Neutrophil (primary cell): Measurements from ENCODE around the gene C9orf72.

ENCODE experiments used
- H3K27ac ChIP-seq: fragments of 200-600 bp; sonication (generic); 2 replicates; pipeline ENCODE4 v1.5.1; 2016; ENCODE audit warnings: mild to moderate bottlenecking, moderate library complexity
- H3K27me3 ChIP-seq: fragments of 200-600 bp; sonication (generic); 2 replicates; pipeline ENCODE4 v1.6.0; 2016; ENCODE audit warnings: mild to moderate bottlenecking
- H3K36me3 ChIP-seq: fragments of 200-600 bp; sonication (generic); 2 replicates; pipeline ENCODE4 v1.5.1; 2017
- H3K4me1 ChIP-seq, 2 experiments: fragments of 200-600 bp in 1 of 2; sonication (generic) in 1 of 2; 1 replicate in 1 of 2; 2 replicates in 1 of 2; pipeline versions ENCODE4 v1.5.1 to v1.6.1; 2013 to 2016; ENCODE audit warnings: low read depth in 1 of 2, low read length in 1 of 2, mild to moderate bottlenecking in 1 of 2, moderate library complexity in 1 of 2; ENCODE audit not compliant: control insufficient read depth in 1 of 2, insufficient read depth in 1 of 2
- H3K4me3 ChIP-seq, 2 experiments: fragments of 200-600 bp in 1 of 2; sonication (generic) in 1 of 2; 1 replicate in 1 of 2; 2 replicates in 1 of 2; pipeline ENCODE4 v1.5.1; 2013 to 2016; ENCODE audit warnings: low read depth in 1 of 2, low read length in 1 of 2, mild to moderate bottlenecking in 1 of 2, moderate library complexity in 1 of 2
- H3K9me3 ChIP-seq: fragments of 200-600 bp; sonication (generic); 2 replicates; pipeline ENCODE4 v1.5.1; 2016
- CTCF ChIP-seq: fragments of 200-600 bp; sonication (generic); IDR thresholded peaks from 2 replicates; pipeline ENCODE4 v1.5.1; 2016; ENCODE audit warnings: antibody characterized with exemption

C9orf72 gene

DNA sequence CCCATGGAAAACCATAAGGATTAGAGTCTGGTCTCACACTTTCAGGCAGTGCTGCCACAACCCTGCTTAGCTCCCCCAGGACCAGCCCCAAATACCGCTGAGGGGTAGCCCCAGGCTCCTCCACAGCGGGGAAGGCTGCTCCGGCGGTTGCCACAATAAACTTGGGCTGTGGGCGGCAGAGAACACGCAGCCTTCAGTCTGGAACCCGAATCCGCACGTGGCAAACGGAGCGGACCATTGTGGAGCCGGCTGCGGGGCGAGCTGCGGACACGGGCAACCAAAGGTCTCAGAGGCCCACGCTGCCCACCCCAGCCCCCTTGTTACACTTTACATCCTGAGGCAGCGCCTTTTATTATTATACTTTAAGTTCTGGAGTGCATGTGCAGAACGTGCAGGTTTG is 37.3 kb upstream of the C9orf72 start:
- Histone ChIP-seq H3K27me3 (no peaks in the 10 kb centered on the region), H3K27ac (no peak overlapping the region), H3K36me3 (no peaks in the 10 kb centered on the region), H3K4me3 (no peak overlapping the region), H3K4me1 (no peaks in the 10 kb centered on the region), H3K9me3 (no peaks in the 10 kb centered on the region)
- TF ChIP-seq CTCF, result no peak

- Histone ChIP-seq H3K36me3 (no peaks in the 10 kb centered on the region), H3K4me1 (peaks cover 47% of the 10 kb centered on the region in 2 experiments), H3K4me3 (no peak overlapping the region), H3K27me3 (no peaks in the 10 kb centered on the region), H3K27ac (no peak overlapping the region), H3K9me3 (no peaks in the 10 kb centered on the region)
- no peak for TF ChIP-seq CTCF
Observed at GRCh38 chr9:27602954-27603353, 29.7 kb upstream of the C9orf72 start.

- Histone ChIP-seq H3K4me1 (peaks cover 47% of the 10 kb centered on the region in 2 experiments), H3K27ac (peak overlapping the region; percentile 94), H3K4me3 (peak overlapping the region in 1 of 2 experiments; percentile 22), H3K36me3 (no peaks in the 10 kb centered on the region), H3K9me3 (no peaks in the 10 kb centered on the region), H3K27me3 (no peaks in the 10 kb centered on the region)
- TF ChIP-seq CTCF, result no peak
Observed at GRCh38 chr9:27602142-27602861, 29.0 kb upstream of the C9orf72 start.

GRCh38 chr9:27601396-27601795 is 28.1 kb upstream of the C9orf72 start:
- Histone ChIP-seq H3K27me3 (no peaks in the 10 kb centered on the region), H3K4me3 (no peak overlapping the region), H3K36me3 (no peaks in the 10 kb centered on the region), H3K4me1 (peaks cover 47% of the 10 kb centered on the region in 2 experiments), H3K27ac (peak overlapping the region; percentile 94), H3K9me3 (no peaks in the 10 kb centered on the region)
- no peak for TF ChIP-seq CTCF

GRCh38 chr9:27600256-27600655 is 27.0 kb upstream of the C9orf72 start:
- Histone ChIP-seq H3K27me3 (no peaks in the 10 kb centered on the region), H3K4me3 (peak overlapping the region in 1 of 2 experiments; percentile 42), H3K9me3 (no peaks in the 10 kb centered on the region), H3K36me3 (no peaks in the 10 kb centered on the region), H3K4me1 (peaks cover 47% of the 10 kb centered on the region in 2 experiments), H3K27ac (peak overlapping the region; percentile 94)
- no peak for TF ChIP-seq CTCF
